Dermis microvascular lymphatic vessel endothelial cell (primary cell): Measurements from ENCODE around the gene NDUFAF3. TPM values are rescaled to one million over a fixed set of nuclear protein-coding genes. Genes with fewer than 3 reads are reported as not detected.
A peak's percentile ranks its signal among the peaks of the same experiment; 100 is the strongest.

Experiments
- DNase-seq, 2 donors: peaks; one replicate each; pipeline versions ENCODE4 v3.0.0 to v3.0.0-alpha.2; 2010; ENCODE audit warnings: low read depth in 2 of 2
- total RNA-seq: library from RNA; depleted of rRNA; stranded (reverse); fragments of >200 nt; gene quantifications from 2 replicates; pipeline ENCODE4 v1.2.1, GENCODE V29; 2014

Gene NDUFAF3
- 52.9 and 76.2 TPM in 2 replicates for total RNA-seq

- DNase-seq: peak; percentile 84 to 94
Measured at GRCh38 chr3:49021813-49022687, at the start of gene NDUFAF3. Gene NDUFAF3, plus strand, starts transcription at chr3:49022121. Its CDS starts 24 bp downstream, at chr3:49022145.

- no peak for DNase-seq
Measured at GRCh38 chr3:48974076-48974864, 47.7 kb upstream of the NDUFAF3 start.

GRCh38 chr3:48979451-48979850 is 42.5 kb upstream of the NDUFAF3 start:
- DNase-seq: no peak

- DNase-seq: no peak
Measured at GRCh38 chr3:48980295-48980694, 41.6 kb upstream of the NDUFAF3 start.

- DNase-seq: no peak
Measured at GRCh38 chr3:48982016-48982415, 39.9 kb upstream of the NDUFAF3 start.

GRCh38 chr3:48982686-48983085 is 39.2 kb upstream of the NDUFAF3 start:
- DNase-seq: no peak

- DNase-seq: no peak
Measured at GRCh38 chr3:48983096-48983495, 38.8 kb upstream of the NDUFAF3 start.

GRCh38 chr3:48984663-48985062 is 37.3 kb upstream of the NDUFAF3 start:
- peak in 1 of 2 donors; percentile 36 for DNase-seq

- DNase-seq: no peak
Measured at GRCh38 chr3:48985831-48986376, 36.0 kb upstream of the NDUFAF3 start.

- no peak for DNase-seq
Measured at GRCh38 chr3:48989126-48989795, 32.7 kb upstream of the NDUFAF3 start.

GRCh38 chr3:48989796-48990635 is 31.9 kb upstream of the NDUFAF3 start, which contains the start of gene P4HTM:
Gene P4HTM, plus strand, starts transcription at chr3:48990241. Its CDS starts 16 bp downstream, at chr3:48990257.
- DNase-seq: peak in 1 of 2 donors; percentile 81

- peak in 1 of 2 donors; percentile 11 for DNase-seq
Measured at GRCh38 chr3:48990636-48991469, 31.1 kb upstream of the NDUFAF3 start.

GRCh38 chr3:48991851-48992545 is 29.9 kb upstream of the NDUFAF3 start:
- no peak for DNase-seq

GRCh38 chr3:48993834-48994233 is 28.1 kb upstream of the NDUFAF3 start:
- DNase-seq: no peak

- no peak for DNase-seq
Measured at GRCh38 chr3:48996640-48997039, 25.3 kb upstream of the NDUFAF3 start.

GRCh38 chr3:48997102-48997635 is 24.8 kb upstream of the NDUFAF3 start:
- DNase-seq: no peak

- no peak for DNase-seq
Measured at GRCh38 chr3:48997714-48998637, 23.9 kb upstream of the NDUFAF3 start.
